H1 (cell line): ENCODE results near the gene RRAS. TPM values are rescaled to one million over a fixed set of nuclear protein-coding genes. Genes with fewer than 3 reads are reported as not detected.

Experiments
- CBX8 ChIP-seq: fragments of 300-800, 300-1000 bp; sonication (generic); IDR thresholded peaks from 2 replicates; pipeline ENCODE4 v1.7.1; 2016; ENCODE audit warnings: low read depth, low read length, borderline replicate concordance
- CEBPB ChIP-seq: IDR thresholded peaks from 2 replicates; pipeline ENCODE4 v1.6.1; 2012; ENCODE audit warnings: low read depth, low read length
- PHF8 ChIP-seq: fragments of 200-600 bp; sonication (generic); conservative IDR thresholded peaks from 2 replicates; pipeline ENCODE4 v1.7.1; 2012; ENCODE audit warnings: low read depth, mild to moderate bottlenecking, inconsistent platforms, low read length, moderate library complexity
- RFX5 ChIP-seq: IDR thresholded peaks from 2 replicates; pipeline ENCODE4 v1.6.1; 2011; ENCODE audit warnings: low read depth, low read length, improper control_type of control experiment, borderline replicate concordance
- ZNF274 ChIP-seq: IDR thresholded peaks from 2 replicates; pipeline ENCODE4 v1.7.0; 2012; ENCODE audit warnings: low read length, borderline replicate concordance; ENCODE audit errors: extremely low read depth
- polyA plus RNA-seq, 7 experiments: library from polyadenylated mRNA; depleted of rRNA in 3 of 7; stranded (reverse) in 5 of 7; unstranded in 2 of 7; fragments of >200 nt in 5 of 7; fragments of 200-250 nt in 2 of 7; gene quantifications; 1 replicate in 5 of 7; 2 replicates in 1 of 7; 4 replicates in 1 of 7; pipeline versions ENCODE4 v1.2.1 to v1.2.3, GENCODE V29; 2011 to 2013; ENCODE audit warnings: missing spikeins in 2 of 7, mixed read lengths in 2 of 7
- total RNA-seq: library from RNA; stranded (reverse); fragmentation: NEBNext Ultra II Directional; extraction: Animal tissue kit (Norgen Biotek cat#: 25700); gene quantifications from 2 replicates; pipeline ENCODE4 v1.2.1, GENCODE V29; 2021

The RRAS gene
- total and polyA plus RNA-seq, 2 of the 8 experiments (the other 6 are each of a cell fraction or from before 2014, with no cell fraction given) = 17.7 to 49.1 TPM

GRCh38 chr19:49615861-49616260 is 24.1 kb downstream of the RRAS start (continued):
- TF ChIP-seq CEBPB = no peak
- TF ChIP-seq RFX5 = no peak
- no peak for TF ChIP-seq PHF8
- TF ChIP-seq CBX8 = no peak
- TF ChIP-seq ZNF274 = no peak
